Neutrophil (primary cell): Measurements from ENCODE around the gene KIF3C.
"Not testable (repeated sequence)": the region's sequence is repeated elsewhere in the genome, so short reads cannot be mapped to it uniquely, and the experiment has no call there.

Experiments used
- H3K27ac ChIP-seq: fragments of 200-600 bp; sonication (generic); 2 replicates; pipeline ENCODE4 v1.5.1; 2016; ENCODE audit warnings: mild to moderate bottlenecking, moderate library complexity
- H3K27me3 ChIP-seq: fragments of 200-600 bp; sonication (generic); 2 replicates; pipeline ENCODE4 v1.6.0; 2016; ENCODE audit warnings: mild to moderate bottlenecking
- H3K36me3 ChIP-seq: fragments of 200-600 bp; sonication (generic); 2 replicates; pipeline ENCODE4 v1.5.1; 2017
- H3K4me1 ChIP-seq, 2 experiments: fragments of 200-600 bp in 1 of 2; sonication (generic) in 1 of 2; 1 replicate in 1 of 2; 2 replicates in 1 of 2; pipeline versions ENCODE4 v1.5.1 to v1.6.1; 2013 to 2016; ENCODE audit warnings: low read depth in 1 of 2, low read length in 1 of 2, mild to moderate bottlenecking in 1 of 2, moderate library complexity in 1 of 2; ENCODE audit not compliant: control insufficient read depth in 1 of 2, insufficient read depth in 1 of 2
- H3K4me3 ChIP-seq, 2 experiments: fragments of 200-600 bp in 1 of 2; sonication (generic) in 1 of 2; 1 replicate in 1 of 2; 2 replicates in 1 of 2; pipeline ENCODE4 v1.5.1; 2013 to 2016; ENCODE audit warnings: low read depth in 1 of 2, low read length in 1 of 2, mild to moderate bottlenecking in 1 of 2, moderate library complexity in 1 of 2
- H3K9me3 ChIP-seq: fragments of 200-600 bp; sonication (generic); 2 replicates; pipeline ENCODE4 v1.5.1; 2016
- CTCF ChIP-seq: fragments of 200-600 bp; sonication (generic); IDR thresholded peaks from 2 replicates; pipeline ENCODE4 v1.5.1; 2016; ENCODE audit warnings: antibody characterized with exemption

The KIF3C gene

GRCh38 chr2:26018184-26019055 is 36.1 kb upstream of the KIF3C start:
- TF ChIP-seq CTCF, result no peak
- Histone ChIP-seq H3K27ac (peak overlapping the region; percentile 38), H3K9me3 (no peaks in the 10 kb centered on the region), H3K36me3 (no peaks in the 10 kb centered on the region), H3K27me3 (no peaks in the 10 kb centered on the region), H3K4me1 (peaks cover 19 to 21% of the 10 kb centered on the region in 2 experiments), H3K4me3 (no peak overlapping the region)

GRCh38 chr2:26017464-26018183 is 35.3 kb upstream of the KIF3C start:
- Histone ChIP-seq H3K27me3 (no peaks in the 10 kb centered on the region), H3K27ac (peak overlapping the region; percentile 38), H3K4me3 (no peak overlapping the region), H3K36me3 (no peaks in the 10 kb centered on the region), H3K9me3 (no peaks in the 10 kb centered on the region), H3K4me1 (peaks cover 20 to 23% of the 10 kb centered on the region in 2 experiments)
- TF ChIP-seq CTCF, result no peak

GRCh38 chr2:26016706-26017045 is 34.4 kb upstream of the KIF3C start:
- not testable (repeated sequence) for H3K27ac ChIP-seq, H3K36me3 ChIP-seq, H3K9me3 ChIP-seq, H3K27me3 ChIP-seq, H3K4me3 ChIP-seq
- peaks cover 29 to 32% of the 10 kb centered on the region in 2 experiments for H3K4me1 ChIP-seq

- Histone ChIP-seq H3K27me3 (no peaks in the 10 kb centered on the region), H3K9me3 (no peaks in the 10 kb centered on the region), H3K4me3 (no peak overlapping the region), H3K36me3 (no peaks in the 10 kb centered on the region), H3K27ac (no peak overlapping the region), H3K4me1 (peaks cover 34 to 37% of the 10 kb centered on the region in 2 experiments)
- no peak for TF ChIP-seq CTCF
These were observed 33.9 kb upstream of the KIF3C start for GRCh38 chr2:26016012-26016705.

- Histone ChIP-seq H3K27ac (no peak overlapping the region), H3K36me3 (no peaks in the 10 kb centered on the region), H3K4me3 (no peak overlapping the region), H3K27me3 (no peaks in the 10 kb centered on the region), H3K9me3 (no peaks in the 10 kb centered on the region), H3K4me1 (peaks cover 45 to 50% of the 10 kb centered on the region in 2 experiments)
- TF ChIP-seq CTCF, result no peak
These were observed 31.4 kb upstream of the KIF3C start for GRCh38 chr2:26013668-26014067.
